Breast epithelium (tissue), 4 donors: Measurements from ENCODE around the gene TRIM47. TPM values are rescaled to one million over a fixed set of nuclear protein-coding genes. Genes with fewer than 3 reads are reported as not detected.

Experiments used
- DNase-seq, 2 donors: peaks; one replicate each; pipeline ENCODE4 v3.0.0-alpha.2; 2019; ENCODE audit warnings: low spot score in 2 of 2
- H3K27ac ChIP-seq, 2 donors: fragments of 200-600 bp; sonication (generic) in 1 of 2; one replicate each; pipeline ENCODE4 v1.5.1; 2016 to 2019; ENCODE audit warnings: mild to moderate bottlenecking in 1 of 2
- H3K27me3 ChIP-seq, 2 donors: fragments of 200-600 bp; sonication (generic) in 1 of 2; one replicate each; pipeline versions ENCODE4 v1.5.1 to v1.6.0; 2017 to 2019; ENCODE audit warnings: control low read depth in 1 of 2, mild to moderate bottlenecking in 1 of 2
- H3K36me3 ChIP-seq: fragments of 200-600 bp; one replicate; pipeline ENCODE4 v1.5.1; 2019
- H3K4me1 ChIP-seq, 2 donors: fragments of 200-600 bp; sonication (generic); one replicate each; pipeline ENCODE4 v1.5.1; 2016 to 2019; ENCODE audit warnings: control low read depth in 1 of 2
- H3K4me3 ChIP-seq, 3 donors: fragments of 200-600 bp; sonication (generic); 1 replicate in 2 of 3; 2 replicates in 1 of 3; pipeline ENCODE4 v1.5.1; 2016 to 2019; ENCODE audit warnings: mild to moderate bottlenecking in 3 of 3, moderate library complexity in 2 of 3
- H3K9me3 ChIP-seq, 2 donors: fragments of 200-600 bp; sonication (generic) in 1 of 2; one replicate each; pipeline ENCODE4 v1.5.1; 2016 to 2019; ENCODE audit warnings: control low read depth in 1 of 2
- POLR2A ChIP-seq: fragments of 450-650 bp; IDR thresholded peaks from one replicate; pipeline ENCODE4 v1.6.1; 2016; ENCODE audit warnings: antibody characterized with exemption, mild to moderate bottlenecking, moderate library complexity
- POLR2AphosphoS5 ChIP-seq, 3 donors: sonication (generic); formaldehyde crosslinking; IDR thresholded peaks; one replicate each; pipeline ENCODE4 v1.6.1; 2017; ENCODE audit warnings: antibody characterized with exemption in 3 of 3
- intact Hi-C: fragments of 100-400 bp; cut with DNase I; formaldehyde crosslinking; loops from one replicate; pipeline ENCODE4 v1.15.1; 2023; ENCODE audit warnings: low total_unique reads
- total RNA-seq, 3 donors: library from RNA; depleted of rRNA; stranded (reverse); fragments of >200 nt; gene quantifications; one replicate each; pipeline ENCODE4 v1.1.0, GENCODE V29; 2016
- TF ChIP-seq, protein P1 (sequence below), 3 donors: fragments of 450-650 bp; IDR thresholded peaks; one replicate each; pipeline ENCODE4 v1.5.1; 2016 to 2017; ENCODE audit warnings: antibody characterized with exemption in 3 of 3, mild to moderate bottlenecking in 3 of 3, moderate library complexity in 3 of 3

Gene TRIM47
- total RNA-seq, 3 donors from 2014 or later = 15.4 to 26.1 (median 23.3) TPM

DNA sequence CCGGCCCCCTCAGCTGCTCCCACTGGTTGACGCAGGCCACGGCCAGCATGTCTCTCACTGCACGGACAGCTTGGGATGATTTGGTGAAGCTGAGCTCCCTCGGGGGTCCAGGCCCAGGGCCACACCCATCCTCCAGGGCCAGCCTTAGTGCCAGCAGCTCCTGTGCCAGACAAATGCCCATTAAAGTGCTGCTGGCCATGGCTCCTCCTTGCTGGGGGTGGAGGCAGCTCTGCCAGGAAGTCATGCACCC is 2.5 kb downstream of the TRIM47 start:
- Histone ChIP-seq H3K9me3 (no peaks in the 10 kb centered on the region), H3K27me3 (no peaks in the 10 kb centered on the region), H3K36me3 (no peaks in the 10 kb centered on the region), H3K4me3 (peak overlapping the region; percentile 58 to 94 (median 63)), H3K27ac (peak overlapping the region; percentile 95 to 97), H3K4me1 (peaks cover 15 to 43% of the 10 kb centered on the region in 2 donors)
- peak; percentile 70 to 82 for DNase-seq
- intact Hi-C loops = no loop called here
- TF ChIP-seq POLR2AphosphoS5 (IDR thresholded peaks at IDR 0.05) = peak in 1 of 3 donors; percentile 41
- TF ChIP-seq, protein P1, sequence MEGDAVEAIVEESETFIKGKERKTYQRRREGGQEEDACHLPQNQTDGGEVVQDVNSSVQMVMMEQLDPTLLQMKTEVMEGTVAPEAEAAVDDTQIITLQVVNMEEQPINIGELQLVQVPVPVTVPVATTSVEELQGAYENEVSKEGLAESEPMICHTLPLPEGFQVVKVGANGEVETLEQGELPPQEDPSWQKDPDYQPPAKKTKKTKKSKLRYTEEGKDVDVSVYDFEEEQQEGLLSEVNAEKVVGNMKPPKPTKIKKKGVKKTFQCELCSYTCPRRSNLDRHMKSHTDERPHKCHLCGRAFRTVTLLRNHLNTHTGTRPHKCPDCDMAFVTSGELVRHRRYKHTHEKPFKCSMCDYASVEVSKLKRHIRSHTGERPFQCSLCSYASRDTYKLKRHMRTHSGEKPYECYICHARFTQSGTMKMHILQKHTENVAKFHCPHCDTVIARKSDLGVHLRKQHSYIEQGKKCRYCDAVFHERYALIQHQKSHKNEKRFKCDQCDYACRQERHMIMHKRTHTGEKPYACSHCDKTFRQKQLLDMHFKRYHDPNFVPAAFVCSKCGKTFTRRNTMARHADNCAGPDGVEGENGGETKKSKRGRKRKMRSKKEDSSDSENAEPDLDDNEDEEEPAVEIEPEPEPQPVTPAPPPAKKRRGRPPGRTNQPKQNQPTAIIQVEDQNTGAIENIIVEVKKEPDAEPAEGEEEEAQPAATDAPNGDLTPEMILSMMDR (IDR thresholded peaks at IDR 0.05) = no peak

DNA sequence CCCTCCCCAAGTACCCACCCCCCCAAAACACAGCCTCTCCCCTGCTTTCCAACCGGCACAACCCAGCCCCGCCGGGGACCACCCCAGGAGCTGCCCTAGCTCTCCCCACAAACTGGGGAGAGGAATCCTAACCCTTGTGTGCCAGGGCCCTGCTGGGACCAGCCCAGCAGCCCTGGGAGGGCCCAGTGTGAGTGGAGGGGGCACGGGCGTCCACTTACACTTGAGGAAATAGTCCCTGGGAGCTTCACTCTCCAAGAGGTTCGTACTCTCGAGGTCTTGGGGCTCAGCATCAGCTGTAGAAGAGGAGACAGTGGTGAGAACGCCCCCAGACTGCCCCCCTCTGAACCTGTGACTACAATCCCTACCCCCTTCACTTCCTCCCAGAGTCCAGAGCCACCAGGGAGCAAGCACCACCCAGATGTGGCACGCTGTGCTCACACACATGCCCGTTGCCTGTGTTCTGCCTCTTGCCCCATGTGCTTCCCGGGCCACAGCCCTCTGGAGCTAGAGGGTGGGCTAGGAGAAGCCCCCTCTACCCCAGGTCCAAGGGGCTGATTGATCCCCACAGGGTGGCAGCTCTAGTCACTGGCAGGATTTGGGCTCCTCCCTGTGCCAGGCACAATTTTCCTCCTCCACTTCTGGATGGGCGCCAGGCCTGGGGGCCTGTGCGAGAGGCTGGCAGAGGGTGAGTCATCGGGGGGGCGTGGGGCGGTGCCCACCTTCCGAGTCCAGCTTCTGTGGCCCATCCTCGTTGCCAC is 3.0 kb downstream of the TRIM47 start:
- Histone ChIP-seq H3K4me1 (peaks cover 15 to 43% of the 10 kb centered on the region in 2 donors), H3K27ac (peak overlapping the region; percentile 95 to 97), H3K9me3 (no peaks in the 10 kb centered on the region), H3K36me3 (no peaks in the 10 kb centered on the region), H3K4me3 (peak overlapping the region in 2 of 3 donors; percentile 63 to 94), H3K27me3 (no peaks in the 10 kb centered on the region)
- intact Hi-C loops = no loop called here
- TF ChIP-seq POLR2A (no peak), POLR2AphosphoS5 (IDR thresholded peaks at IDR 0.05) (peak in 1 of 3 donors; percentile 17)
- TF ChIP-seq, protein P1 (IDR thresholded peaks at IDR 0.05) = no peak
- DNase-seq = no peak

DNA sequence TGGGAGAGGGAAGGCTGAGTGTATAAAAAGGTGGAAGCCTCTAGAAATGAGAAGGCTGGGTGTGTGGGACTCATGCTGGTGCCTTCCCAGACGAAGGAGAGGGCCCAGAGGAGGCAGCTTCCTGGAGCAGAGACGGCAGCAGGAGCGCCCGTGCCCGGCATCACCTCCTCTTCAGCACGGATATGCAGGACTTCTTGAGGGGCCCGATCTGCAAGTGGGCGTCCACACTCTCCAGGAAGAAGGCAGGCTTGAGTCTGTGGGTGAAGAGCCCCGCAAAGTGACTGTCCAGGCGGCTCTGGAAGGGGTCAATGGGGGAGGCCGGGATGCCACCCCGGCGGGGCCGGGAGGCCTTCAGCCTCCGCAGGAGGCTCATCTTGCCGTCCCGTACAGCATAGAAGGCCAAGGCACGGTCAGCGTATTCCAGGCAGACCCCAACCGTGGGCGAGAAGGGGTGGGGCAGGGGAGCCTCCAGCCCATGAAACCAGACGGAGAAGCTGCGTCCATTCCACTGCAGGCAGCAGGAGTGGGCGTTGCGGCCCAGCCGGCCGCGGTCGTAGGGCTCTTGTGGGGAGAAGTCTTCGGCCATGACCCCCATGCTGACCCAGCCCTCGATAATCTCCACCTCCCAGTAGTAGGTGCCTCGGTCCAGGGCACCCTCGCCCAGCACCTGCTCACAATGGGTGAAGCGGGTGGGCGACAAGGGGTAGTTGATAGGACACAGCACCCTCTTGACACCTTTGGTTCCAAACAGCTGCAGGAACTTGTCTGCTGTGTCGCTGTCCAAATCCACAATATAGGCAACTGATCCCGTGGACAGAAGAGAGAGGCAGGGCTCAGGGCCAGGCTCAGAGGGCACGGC is 3.8 kb downstream of the TRIM47 start:
- intact Hi-C loops = no loop called here
- Histone ChIP-seq H3K4me1 (peaks cover 15 to 43% of the 10 kb centered on the region in 2 donors), H3K4me3 (no peak overlapping the region), H3K9me3 (no peaks in the 10 kb centered on the region), H3K36me3 (no peaks in the 10 kb centered on the region), H3K27ac (peak overlapping the region; percentile 95 to 97), H3K27me3 (no peaks in the 10 kb centered on the region)
- DNase-seq = no peak
- TF ChIP-seq, protein P1 (IDR thresholded peaks at IDR 0.05) = no peak
- TF ChIP-seq POLR2AphosphoS5 (IDR thresholded peaks at IDR 0.05) (no peak), POLR2A (no peak)

DNA sequence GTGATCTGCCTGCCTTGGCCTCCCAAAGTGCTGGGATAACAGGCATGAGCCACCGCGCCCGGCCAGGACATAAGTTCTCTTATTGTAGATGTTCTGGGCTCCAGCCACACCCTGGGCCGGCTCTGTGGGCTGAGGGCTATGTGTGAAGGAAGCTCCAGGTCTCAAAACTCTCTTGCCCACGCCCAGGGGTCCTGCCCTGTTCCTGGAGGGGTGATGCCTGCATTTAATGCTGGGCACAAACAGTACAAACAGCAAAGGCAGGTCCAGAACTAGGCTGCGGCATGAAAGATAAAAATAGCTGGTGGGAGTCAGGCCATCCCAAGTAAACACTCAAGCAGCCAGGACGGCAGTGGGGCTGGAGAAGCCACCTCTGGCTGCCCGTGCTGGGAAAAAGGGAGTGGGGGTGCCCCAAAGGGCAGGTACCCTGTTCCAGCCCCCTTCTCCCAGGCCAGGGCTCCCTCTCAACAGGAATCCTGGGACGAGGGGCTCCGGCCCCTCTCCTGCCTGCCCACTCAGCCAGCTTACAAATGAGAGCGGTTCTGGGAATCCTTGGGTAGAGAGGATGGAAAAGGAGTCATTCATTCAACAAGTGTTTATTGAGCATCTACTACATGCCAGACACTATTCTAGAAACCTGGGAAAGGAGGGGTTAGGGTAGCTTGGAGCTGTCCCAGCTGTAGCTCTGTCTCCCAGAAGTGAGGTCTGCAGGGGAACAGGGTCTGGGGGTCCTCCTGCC is 4.6 kb downstream of the TRIM47 start:
- H3K27me3 ChIP-seq = no peaks in the 10 kb centered on the region
- no peak for DNase-seq
- peaks cover 18 to 43% of the 10 kb centered on the region in 2 donors for H3K4me1 ChIP-seq
- TF ChIP-seq, protein P1 (IDR thresholded peaks at IDR 0.05) = no peak
- TF ChIP-seq POLR2AphosphoS5 (IDR thresholded peaks at IDR 0.05) = no peak
- no peak for TF ChIP-seq POLR2A
- intact Hi-C loops = no loop called here
- no peak overlapping the region for H3K4me3 ChIP-seq
- no peaks in the 10 kb centered on the region for H3K9me3 ChIP-seq
- peak overlapping the region; percentile 95 to 97 for H3K27ac ChIP-seq
- H3K36me3 ChIP-seq = no peaks in the 10 kb centered on the region
